Measurements from ENCODE around the gene FBXO7.

Gene FBXO7

DNA sequence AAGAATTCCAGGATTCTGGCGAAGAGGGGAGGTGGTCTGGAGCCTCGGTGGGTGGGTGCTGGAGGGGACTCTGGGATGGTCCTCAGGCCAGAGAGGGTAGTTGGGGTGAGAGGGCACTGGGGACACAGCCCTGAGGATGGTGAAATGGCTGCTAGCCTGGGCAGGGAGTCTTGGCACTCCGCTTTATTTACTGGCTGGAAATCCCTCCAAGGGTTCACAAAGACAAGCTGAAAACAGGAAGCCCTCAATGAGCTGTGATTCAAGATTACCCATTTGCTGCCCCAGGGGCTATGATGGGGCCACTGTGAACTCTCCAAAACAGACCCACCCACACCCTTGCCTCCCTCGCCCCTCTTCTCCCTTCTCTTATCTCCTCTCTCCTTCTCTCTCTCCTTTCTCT is 71.9 kb downstream of the FBXO7 start:
- peaks cover 20% of the 10 kb centered on the region for H3K27me3 Mint-ChIP-seq (ENCODE audit: low read depth)
- H3K4me1 Mint-ChIP-seq: peaks cover 11% of the 10 kb centered on the region
- no peak for TF ChIP-seq CTCF (IDR thresholded peaks at IDR 0.05; ENCODE audit: unreplicated experiment in 3 of 3)
- H3K9me3 Mint-ChIP-seq: peaks cover 9% of the 10 kb centered on the region
- H3K27ac Mint-ChIP-seq: no peak overlapping the region
- no peak overlapping the region for H3K4me3 Mint-ChIP-seq
- no peaks in the 10 kb centered on the region for H3K36me3 Mint-ChIP-seq (ENCODE audit: low read depth)

GRCh38 chr22:32546935-32547334 is 72.3 kb downstream of the FBXO7 start:
- Mint-ChIP-seq H3K4me1 (peaks cover 6% of the 10 kb centered on the region), H3K36me3 (ENCODE audit: low read depth) (no peaks in the 10 kb centered on the region), H3K27me3 (ENCODE audit: low read depth) (peaks cover 16% of the 10 kb centered on the region), H3K9me3 (peaks cover 9% of the 10 kb centered on the region), H3K4me3 (no peak overlapping the region), H3K27ac (no peak overlapping the region)
- TF ChIP-seq CTCF (IDR thresholded peaks at IDR 0.05; ENCODE audit: unreplicated experiment in 3 of 3): no peak

DNA sequence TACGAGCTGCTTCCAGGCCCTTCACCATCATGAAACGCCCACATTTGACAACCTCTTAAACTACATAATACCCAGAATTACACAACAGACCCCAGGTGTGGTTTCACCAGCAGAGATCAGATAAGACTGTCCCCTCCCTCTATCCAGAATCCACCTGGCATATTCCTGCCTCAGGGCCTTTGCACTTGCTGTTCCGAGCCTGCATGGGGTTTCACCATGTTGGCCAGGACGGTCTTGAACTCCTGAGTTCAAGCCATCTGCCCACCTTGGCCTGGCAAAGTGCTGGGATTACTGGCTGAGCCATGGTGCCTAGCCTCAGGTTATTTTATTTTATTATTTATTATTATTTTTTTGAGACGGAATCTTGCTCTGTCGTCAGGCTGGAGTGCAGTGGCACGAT is 73.4 kb downstream of the FBXO7 start:
- no peak overlapping the region for H3K27ac Mint-ChIP-seq
- peaks cover 9% of the 10 kb centered on the region for H3K9me3 Mint-ChIP-seq

More for the DNA sequence above, 73.4 kb downstream of the FBXO7 start:
- Mint-ChIP-seq H3K27me3 (ENCODE audit: low read depth) (peaks cover 16% of the 10 kb centered on the region), H3K4me1 (no peaks in the 10 kb centered on the region), H3K4me3 (no peak overlapping the region), H3K36me3 (ENCODE audit: low read depth) (no peaks in the 10 kb centered on the region)
- no peak for TF ChIP-seq CTCF (IDR thresholded peaks at IDR 0.05; ENCODE audit: unreplicated experiment in 3 of 3)

All from nephron (organoid).